Measurements from ENCODE around the gene SSR4.
A peak's percentile ranks its signal among the peaks of the same experiment; 100 is the strongest.

SSR4 gene

GRCh38 chrX:153781428-153782047 lies 12.9 kb upstream of the SSR4 start:
- no peak for DNase-seq (ENCODE audit: low read depth)

GRCh38 chrX:153782313-153782712 lies 12.2 kb upstream of the SSR4 start:
- DNase-seq (ENCODE audit: low read depth): no peak

DNA sequence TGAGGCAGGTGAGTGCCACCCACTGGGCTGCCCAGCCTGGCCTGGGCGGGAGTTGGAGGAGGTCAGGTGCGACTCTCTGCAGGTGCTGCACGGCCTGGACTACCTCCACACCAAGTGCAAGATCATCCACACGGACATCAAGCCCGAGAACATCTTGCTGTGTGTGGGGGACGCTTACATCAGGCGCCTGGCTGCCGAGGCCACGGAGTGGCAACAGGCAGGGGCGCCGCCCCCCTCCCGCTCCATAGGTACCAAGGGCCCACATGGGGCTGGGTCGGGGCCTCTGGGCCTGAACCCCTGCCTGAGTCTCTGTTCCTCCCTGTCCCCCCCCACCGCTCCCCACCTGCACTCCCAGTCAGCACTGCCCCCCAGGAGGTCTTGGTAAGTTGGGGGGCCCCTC lies 11.6 kb upstream of the SSR4 start:
- no peak for DNase-seq (ENCODE audit: low read depth)

DNA sequence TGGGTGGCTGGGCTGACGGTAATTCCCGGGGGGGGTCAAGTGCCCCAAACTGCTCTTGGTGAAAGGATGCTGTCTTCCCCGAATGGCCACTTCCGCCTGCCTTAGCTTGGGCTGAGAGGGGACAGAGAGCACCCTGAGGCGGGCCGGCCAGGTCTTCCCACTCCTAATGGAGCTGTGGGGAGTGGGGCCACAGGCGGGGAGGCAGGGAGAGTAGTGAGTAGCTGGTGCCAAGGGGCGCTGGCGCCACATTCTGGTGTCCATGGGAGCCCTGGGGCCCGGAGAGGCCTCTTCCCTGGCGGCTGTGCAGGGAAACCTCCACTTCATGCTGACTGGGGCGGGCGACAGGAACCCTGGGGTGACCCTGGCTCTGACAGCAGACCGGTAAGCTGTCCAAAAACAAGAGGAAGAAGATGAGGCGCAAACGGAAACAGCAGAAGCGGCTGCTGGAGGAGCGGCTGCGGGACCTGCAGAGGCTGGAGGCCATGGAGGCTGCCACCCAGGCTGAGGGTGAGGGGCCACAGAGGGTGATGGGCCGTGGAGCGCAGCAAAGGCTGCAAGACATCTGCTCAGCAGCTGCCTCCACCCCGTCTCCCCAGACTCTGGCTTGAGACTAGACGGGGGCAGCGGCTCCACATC lies 11.0 kb upstream of the SSR4 start:
- no peak for DNase-seq (ENCODE audit: low read depth)

DNA sequence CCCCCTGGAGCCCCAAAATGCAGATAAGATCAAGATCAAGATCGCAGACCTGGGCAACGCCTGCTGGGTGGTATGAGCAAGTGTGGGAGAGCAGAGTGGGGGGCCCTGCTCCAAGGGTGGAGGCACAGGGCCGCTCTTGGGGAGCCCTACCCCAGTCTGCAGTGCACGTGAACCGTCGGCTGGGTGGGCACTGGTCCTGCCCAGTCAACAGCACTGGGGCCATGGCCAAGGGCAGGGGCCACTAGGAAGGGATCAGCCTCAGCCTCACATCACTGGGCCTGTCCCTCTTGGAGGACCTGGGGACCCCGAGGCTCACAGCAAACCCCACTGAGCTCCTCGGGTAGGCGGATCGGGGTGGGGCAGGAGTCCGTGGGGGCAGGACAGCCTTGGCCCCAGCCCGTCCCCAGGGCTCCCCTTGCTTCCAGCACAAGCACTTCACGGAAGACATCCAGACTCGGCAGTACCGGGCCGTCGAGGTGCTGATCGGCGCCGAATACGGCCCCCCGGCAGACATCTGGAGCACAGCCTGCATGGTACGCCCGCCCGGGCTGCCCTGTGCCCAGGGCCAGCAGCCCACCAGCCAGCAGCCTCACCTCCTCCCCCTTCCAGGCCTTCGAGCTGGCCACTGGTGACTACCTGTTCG lies 10.0 kb upstream of the SSR4 start:
- no peak for DNase-seq (ENCODE audit: low read depth)

- no peak for DNase-seq (ENCODE audit: low read depth)
Measured at GRCh38 chrX:153786669-153787068, 7.8 kb upstream of the SSR4 start.

DNA sequence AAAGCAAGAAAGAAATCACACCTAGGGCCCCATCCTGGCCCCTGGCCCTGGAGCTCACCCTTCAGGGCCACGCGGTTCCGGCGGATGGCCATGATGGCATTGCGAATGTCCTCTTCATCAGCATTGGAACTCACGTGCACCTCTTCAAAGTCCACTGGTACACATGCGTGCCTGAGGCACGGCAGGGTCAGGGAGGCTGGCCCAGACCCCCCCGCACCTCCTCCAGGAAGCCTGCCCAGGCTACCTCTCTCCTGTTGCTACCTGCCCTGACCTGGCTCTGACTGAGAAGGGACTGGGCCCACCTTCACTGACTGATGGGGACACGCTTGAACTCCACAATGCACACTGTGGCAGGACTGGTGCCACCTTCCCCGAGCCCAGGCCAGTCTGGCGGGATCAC lies 4.8 kb upstream of the SSR4 start:
- no peak for DNase-seq (ENCODE audit: low read depth)

- DNase-seq (ENCODE audit: low read depth): no peak
Measured at GRCh38 chrX:153791104-153791852, 3.2 kb upstream of the SSR4 start.

- DNase-seq (ENCODE audit: low read depth): no peak
Measured at GRCh38 chrX:153792368-153792767, 2.1 kb upstream of the SSR4 start.

DNA sequence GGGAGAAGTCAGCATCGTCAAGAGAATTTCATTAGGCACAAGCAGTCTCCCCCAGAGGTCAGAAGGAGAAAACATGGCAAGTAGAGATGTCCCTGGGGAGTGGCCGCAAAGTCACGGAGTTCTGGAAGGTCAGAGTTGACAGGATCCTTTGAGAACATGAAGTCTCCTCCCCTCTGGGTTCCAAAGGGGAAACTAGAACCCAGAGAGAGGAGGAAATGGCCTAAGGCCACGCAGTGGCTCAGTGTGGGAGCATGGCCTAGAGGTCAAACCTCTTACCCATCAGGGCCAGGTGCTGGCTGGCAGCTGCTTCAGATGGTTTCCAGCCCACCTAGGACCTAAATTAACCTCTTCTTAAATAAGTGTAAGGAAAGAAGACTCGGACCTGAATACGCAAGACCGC lies 1.2 kb upstream of the SSR4 start:
- no peak for DNase-seq (ENCODE audit: low read depth)

GRCh38 chrX:153794897-153795816 lies 689 bp downstream of the SSR4 start:
- DNase-seq (ENCODE audit: low read depth): peak; percentile 3

GRCh38 chrX:153797415-153798015 lies 3.0 kb downstream of the SSR4 start:
- no peak for DNase-seq (ENCODE audit: low read depth)

DNA sequence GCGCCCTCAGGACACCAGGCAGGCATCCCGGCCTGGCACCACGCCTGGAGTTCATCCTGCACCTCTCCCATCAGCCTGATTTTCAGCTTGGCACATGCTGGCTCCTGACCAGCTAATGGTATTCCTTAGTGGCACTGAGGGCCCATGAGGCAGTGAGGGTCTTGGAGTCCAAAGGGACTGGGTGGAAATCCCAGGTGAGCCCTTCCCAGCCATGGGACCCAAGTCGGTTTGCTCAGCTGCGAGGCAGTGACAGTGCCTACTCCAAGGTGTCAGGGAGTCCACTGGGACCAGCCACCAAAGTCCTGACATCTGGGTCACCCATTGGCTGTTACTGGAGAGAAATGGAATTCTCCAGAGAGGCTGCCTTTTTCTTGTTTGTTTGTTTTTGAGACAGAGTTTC lies 4.9 kb downstream of the SSR4 start:
- DNase-seq (ENCODE audit: low read depth): no peak

- no peak for DNase-seq (ENCODE audit: low read depth)
Measured at GRCh38 chrX:153800177-153800722, 5.8 kb downstream of the SSR4 start.

- no peak for DNase-seq (ENCODE audit: low read depth)
Measured at GRCh38 chrX:153800746-153801145, 6.3 kb downstream of the SSR4 start.

DNA sequence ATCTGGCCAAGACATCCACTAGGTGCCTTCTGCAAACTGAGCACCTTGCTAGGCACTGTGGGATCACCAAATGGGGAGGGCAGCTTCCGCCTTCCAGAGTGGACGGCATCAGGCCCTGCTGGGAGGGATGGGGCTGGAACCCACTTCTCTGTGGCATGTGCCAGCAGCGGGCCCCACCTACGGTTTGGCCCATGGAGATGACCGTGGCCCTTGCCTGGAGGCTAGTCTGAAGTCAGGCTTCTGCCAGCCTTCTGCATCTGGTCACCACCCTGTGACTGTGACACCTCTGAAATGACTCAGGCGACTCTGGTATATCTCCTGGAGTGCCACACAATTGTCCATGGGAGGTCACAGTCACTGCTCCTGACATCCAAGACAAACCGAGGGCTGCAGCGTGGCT lies 7.2 kb downstream of the SSR4 start:
- no peak for DNase-seq (ENCODE audit: low read depth)

DNA sequence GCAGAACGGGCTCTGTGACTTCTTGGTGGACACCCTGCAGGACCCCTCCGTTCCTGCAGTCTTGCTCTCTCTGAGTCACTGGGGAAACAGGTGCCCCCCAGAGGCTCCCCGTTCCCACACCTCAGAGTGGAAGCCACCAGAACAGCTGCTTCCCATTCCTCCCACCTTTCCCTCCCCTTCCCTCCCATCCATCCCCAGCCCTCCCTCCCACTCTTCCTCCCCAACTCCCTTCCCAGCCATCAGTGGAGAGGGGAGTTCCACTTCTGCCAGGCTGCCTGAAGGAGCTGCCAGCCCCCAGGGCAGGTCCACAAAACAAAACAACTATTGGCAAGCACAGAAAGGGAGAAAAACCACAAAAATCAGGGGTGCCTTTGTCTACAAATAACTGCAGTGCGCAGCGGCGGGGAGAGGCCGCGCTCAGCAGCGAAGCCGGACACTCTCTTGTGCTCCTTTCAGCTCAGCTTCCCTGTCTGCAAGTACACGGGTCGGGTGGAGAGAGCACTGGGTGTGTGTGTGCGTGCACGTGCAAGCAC lies 8.1 kb downstream of the SSR4 start:
- DNase-seq (ENCODE audit: low read depth): no peak

DNA sequence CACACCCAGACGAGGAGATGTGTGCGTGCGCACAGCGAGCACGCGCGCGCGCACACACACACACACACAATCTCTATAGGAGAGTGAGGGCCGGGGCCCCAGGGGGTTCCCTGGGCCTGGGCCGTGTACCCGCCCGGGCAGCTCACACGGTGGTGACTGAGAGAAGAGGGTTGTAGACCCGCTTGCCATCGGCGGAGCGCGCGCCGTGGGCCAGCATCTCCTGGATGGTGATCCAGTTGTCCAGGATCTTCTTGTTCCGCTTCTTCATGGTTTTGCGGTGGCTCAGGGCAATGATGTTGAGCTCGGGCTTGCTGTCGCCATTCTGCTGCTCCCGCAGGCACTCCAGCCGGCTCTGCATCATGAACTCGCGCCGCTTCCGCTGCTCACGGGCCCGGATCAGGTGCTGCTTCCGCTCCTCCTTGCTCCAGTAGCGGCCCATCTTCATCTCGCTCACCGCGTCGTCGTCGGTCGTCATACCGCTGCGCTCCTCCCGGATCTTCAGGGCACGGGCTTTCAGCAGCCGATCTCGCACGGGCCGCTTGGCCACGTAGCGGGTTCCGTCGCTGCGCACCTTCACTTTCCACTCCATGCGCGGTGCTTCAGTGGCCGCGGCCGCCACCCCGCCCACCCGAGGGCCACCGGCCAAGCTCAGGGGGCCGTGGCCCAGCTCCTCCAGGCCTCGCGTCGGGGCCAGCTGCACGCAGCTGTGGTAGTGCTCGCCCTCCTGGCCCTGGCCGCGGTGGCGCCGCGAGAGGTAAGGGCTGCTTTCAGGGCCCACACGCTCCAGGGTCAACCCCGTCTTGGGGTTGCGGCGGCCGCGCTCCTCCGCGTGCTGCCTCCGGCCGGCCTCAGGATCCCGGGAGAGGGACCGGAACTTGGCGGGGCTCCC lies 9.0 kb downstream of the SSR4 start:
- DNase-seq (ENCODE audit: low read depth): no peak

DNA sequence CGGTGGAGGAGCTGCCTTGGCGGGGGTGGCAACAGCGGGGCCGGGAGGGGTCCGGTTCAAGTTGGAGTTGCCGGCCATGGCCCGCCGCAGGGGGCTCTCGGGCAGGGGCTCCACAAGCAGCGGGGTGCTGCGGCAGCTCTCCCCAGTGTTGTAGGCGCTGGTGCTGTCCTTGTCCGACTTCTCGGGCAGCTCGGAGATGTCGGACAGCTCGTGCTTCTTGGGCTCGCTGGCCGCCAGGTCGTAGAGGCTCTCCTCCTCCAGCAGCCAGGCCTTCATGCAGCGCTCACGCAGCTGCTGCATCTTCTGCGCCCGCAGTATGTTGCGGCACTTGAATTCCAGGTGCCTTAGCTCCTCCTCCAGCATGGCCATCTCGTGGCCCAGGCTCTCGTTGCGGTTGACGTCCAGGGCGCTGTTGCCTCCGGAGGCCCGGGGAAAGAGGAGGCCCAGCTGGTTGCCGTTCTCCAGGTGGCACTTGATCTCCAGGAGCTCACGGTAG lies 9.7 kb downstream of the SSR4 start:
- DNase-seq (ENCODE audit: low read depth): no peak

DNA sequence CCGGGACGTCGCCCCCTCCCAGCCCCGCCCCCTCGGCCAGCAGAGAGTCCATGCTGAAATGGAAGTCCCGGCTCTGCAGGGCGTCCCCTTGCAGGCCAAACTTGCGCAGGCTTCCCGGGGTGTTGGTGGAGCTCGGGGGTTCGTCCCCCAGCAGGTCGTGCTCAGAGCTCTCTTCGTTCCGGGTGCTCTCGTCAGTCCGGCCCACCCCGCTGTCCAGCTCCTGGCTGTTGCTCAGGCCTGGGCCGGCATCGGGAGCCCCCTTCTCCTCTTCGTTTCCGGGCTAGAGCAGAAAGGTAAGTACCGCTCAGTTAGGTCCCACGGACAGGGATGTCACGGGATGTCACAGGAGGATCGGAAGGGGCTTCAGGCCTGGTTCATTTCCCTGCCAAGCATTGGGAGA lies 10.2 kb downstream of the SSR4 start:
- no peak for DNase-seq (ENCODE audit: low read depth)

All from stimulated activated CD8-positive, alpha-beta memory T cell treated with anti-CD3 and anti-CD28 coated beads, Interleukin-7, amount 100 ng/mL, for 24 hours (primary cell).